GM12801 (cell line): ENCODE results near the gene XYLT1.

Experiments used
- TF ChIP-seq, protein P1 (sequence below): IDR thresholded peaks from one replicate; pipeline ENCODE4 v1.5.1; 2011; ENCODE audit warnings: control low read depth; ENCODE audit not compliant: insufficient read length; ENCODE audit errors: extremely low read depth

The XYLT1 gene

DNA sequence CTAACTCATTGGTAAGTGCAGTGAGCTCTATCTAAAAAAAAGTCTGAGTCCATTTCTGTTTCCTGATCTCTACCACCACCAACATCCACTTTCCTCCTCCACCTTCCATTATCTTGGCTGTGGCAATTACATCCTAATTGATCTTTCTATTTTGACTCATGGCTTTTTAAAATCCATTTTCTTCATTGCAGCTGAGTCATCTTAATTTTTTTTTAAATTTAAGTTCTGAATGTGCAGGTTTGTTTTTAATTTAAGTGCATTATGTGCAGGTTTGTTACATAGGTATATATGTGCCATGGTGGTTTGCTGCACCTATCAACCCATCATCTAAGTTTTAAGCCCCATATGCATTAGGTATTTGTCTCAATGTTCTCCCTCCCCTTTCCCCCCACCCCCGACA is 390.7 kb downstream of the XYLT1 start:
- TF ChIP-seq, protein P1, sequence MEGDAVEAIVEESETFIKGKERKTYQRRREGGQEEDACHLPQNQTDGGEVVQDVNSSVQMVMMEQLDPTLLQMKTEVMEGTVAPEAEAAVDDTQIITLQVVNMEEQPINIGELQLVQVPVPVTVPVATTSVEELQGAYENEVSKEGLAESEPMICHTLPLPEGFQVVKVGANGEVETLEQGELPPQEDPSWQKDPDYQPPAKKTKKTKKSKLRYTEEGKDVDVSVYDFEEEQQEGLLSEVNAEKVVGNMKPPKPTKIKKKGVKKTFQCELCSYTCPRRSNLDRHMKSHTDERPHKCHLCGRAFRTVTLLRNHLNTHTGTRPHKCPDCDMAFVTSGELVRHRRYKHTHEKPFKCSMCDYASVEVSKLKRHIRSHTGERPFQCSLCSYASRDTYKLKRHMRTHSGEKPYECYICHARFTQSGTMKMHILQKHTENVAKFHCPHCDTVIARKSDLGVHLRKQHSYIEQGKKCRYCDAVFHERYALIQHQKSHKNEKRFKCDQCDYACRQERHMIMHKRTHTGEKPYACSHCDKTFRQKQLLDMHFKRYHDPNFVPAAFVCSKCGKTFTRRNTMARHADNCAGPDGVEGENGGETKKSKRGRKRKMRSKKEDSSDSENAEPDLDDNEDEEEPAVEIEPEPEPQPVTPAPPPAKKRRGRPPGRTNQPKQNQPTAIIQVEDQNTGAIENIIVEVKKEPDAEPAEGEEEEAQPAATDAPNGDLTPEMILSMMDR = no peak

DNA sequence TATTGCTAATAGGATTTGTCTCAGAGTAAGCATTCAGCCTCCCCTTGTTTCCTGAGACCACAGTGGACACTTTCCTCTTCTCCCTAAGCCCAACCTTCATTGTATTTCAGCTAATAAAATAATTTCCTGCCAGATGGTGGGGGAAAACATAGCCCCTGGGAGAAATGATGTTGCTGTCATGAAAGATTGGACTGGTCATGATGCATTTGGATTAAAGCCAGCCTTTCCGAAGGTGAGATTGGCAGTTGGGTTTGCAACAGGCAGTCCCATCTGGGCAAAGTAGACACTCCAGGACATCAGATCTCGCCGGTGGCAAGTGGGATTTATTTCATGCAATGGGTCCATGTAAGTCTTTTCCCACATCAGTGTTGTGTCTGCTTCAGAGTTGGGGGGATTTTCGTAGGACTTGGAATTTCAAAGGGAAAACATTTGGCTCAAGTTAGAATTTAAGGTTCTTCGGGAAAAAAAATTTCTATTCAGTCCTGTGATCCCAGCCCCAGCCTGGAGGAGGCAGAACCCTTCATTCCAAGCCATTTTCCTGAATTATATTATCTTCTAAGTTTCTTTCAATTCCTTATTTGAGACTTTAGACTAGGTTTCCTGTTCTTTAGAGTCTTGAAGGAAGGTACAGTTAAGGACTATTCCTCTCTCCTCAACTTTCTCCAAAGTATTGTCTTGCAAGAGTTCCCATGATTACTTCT is 391.7 kb downstream of the XYLT1 start:
- TF ChIP-seq, protein P1 = no peak

DNA sequence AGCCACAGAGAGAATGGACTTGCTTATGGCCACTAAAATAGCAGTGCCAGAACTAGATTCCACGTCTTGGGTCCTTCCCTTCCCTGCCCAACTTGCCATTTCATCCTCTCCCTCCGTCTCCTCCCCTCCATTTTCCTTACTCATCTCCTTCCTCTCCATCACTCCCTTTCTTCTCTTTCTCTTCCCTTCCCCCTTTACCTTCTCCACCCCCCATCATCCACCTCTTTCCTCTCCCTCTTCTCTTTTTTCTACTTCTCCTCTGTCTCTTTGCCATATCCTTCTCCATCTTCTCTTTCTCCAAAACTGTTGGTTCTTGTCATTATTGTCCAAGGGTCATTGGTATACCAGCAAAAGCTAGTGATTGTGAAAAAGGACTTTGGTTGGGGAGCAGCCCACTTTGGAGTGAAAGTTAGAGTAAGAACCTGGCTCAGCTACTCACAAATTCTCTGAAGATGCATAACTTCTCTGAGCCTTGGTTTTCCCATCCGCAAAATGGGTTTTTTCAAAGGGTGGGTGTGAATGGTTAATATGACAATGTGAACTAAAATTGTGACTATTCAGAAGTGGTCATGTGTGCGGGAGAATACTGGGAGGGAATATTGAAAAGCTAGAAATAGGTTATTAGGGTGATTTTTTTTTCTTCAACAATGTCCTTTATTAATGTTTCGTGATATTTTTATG is 393.8 kb downstream of the XYLT1 start:
- TF ChIP-seq, protein P1 = no peak

DNA sequence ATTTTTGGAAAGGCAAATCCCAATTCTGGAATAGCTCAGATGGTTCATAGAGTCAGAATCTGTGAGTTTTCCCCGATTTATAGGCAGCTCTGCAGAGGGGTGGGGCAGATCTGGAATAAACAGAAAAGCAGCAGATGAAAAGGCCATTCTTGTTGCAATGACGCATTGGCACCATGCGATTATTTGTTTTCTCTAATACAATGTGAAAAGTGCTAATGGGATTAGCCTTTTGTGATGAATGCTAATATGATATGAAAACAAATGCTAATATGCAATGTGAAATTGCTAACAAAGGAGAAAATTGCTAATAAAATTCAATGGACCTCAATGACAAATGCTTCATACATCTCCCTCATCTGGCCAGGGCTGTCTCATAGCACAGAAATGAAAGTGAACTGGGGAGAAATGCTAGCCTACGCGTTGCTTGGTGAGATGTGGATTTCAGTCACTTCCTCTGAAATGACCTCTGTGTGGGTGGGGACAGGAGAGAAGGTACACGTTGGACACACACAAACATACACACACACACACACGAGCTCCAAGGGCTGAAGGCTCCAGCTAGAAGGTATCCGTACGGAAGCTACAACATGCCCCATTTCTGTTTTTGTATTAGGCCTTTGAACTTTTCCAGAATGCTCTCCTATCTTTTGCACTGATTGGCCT is 394.5 kb downstream of the XYLT1 start:
- TF ChIP-seq, protein P1 = no peak

DNA sequence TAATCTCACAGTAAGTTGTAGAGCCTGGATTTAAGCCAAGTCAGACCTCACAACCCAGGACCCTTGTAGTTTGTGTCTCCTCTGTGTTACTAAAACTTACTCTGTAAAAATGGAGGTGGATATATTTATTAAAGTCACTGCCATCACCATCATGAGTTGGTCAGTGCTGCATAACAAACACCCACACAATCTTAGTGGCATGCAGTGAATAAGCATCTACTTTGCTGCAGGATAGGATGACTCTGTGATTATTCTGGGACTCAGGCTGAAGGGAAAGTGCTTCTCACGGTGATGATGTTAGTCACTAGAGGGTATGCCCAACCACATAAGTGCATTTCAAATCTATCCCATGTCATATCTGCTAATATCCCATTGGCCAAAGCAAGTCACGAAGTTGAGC is 398.7 kb downstream of the XYLT1 start:
- TF ChIP-seq, protein P1 = no peak

DNA sequence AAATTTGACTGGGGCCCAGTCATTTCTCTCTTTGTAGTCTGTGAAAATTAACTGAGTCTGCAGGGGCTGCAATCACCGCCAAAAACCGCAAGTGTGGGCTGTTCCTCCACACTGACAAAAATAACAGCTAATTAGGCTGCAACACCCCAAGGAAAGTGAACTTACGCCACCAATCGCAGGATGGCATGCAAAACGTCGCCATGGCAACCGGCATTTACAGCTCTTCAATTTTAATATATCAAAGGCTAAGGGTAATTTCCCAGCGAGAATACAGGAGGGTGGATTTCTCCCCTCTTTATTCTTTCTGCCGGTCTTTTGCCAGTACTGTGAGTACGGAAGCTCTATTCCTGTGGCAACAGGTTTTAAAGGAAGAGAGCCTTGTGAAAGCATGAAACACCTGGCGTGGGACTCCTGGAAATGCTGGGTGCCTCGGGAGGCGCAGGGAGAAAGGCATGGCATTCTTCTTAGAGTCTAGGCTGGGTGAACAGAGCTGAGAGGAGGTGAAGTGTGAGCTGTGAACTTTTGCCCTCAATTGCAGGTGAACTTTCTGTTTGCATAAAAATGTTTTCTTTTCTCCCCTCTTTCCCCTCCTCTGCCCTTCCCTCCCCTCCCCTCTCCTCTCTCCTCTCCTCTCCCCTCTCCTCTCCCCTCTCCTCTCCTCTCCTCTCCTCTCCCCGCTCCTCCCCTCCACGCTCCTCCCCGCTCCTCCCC is 399.7 kb downstream of the XYLT1 start:
- TF ChIP-seq, protein P1 = no peak

DNA sequence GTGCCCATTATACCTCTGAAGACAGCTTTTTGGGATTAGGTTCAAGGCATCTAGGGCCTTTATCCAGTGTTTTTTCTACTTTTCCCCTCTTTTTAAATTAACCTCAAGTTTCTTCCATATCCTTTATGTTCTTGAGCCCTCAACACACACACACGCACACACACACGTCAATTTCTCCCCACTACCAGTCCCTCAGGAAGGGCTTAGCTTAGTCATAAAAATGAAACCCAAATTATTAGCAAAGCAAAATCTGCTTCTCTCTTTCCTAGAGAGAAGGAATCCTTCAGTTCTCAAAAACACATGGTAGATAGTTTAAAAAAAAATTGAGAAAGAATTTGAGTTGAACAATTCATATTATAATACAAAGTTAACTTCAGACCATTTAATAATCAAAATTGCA is 401.1 kb downstream of the XYLT1 start:
- TF ChIP-seq, protein P1 = no peak
